WI38 (cell line): ENCODE results near the gene FIG4.

Source experiments
- H3K4me3 ChIP-seq: 2 replicates; pipeline ENCODE4 v1.5.1; 2011; ENCODE audit warnings: low read depth, mild to moderate bottlenecking, control low read depth, low read length
- CTCF ChIP-seq: IDR thresholded peaks from 2 replicates; pipeline ENCODE4 v1.5.1; 2012; ENCODE audit warnings: low read depth, mild to moderate bottlenecking, control low read depth, low read length

FIG4 gene

GRCh38 chr6:109759098-109759955 is 68.2 kb downstream of the FIG4 start:
- TF ChIP-seq CTCF = no peak
- H3K4me3 ChIP-seq = no peak overlapping the region

GRCh38 chr6:109760208-109760607 is 69.1 kb downstream of the FIG4 start:
- H3K4me3 ChIP-seq = no peak overlapping the region

DNA sequence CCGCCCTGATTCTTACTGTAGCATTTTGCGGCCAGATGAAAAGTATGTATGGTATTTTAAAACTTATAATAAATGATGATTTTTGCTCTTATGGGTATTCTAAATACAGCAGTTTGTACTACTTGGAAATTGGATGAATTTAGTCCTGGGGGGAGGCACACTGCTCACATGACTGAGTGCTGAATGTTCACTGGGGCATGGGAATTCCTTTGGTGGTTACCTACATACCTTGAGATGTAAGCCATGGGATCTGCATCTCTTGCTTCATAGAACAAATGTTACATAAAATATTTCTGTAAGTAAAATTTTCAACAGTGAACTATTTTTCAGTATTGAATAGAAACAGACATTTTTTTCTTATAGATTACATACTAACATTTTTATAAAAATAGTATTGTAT is 71.1 kb downstream of the FIG4 start:
- no peak for TF ChIP-seq CTCF
- no peak overlapping the region for H3K4me3 ChIP-seq

More at GRCh38 chr6:109760208-109760607, 69.1 kb downstream of the FIG4 start:
- no peak for TF ChIP-seq CTCF

DNA sequence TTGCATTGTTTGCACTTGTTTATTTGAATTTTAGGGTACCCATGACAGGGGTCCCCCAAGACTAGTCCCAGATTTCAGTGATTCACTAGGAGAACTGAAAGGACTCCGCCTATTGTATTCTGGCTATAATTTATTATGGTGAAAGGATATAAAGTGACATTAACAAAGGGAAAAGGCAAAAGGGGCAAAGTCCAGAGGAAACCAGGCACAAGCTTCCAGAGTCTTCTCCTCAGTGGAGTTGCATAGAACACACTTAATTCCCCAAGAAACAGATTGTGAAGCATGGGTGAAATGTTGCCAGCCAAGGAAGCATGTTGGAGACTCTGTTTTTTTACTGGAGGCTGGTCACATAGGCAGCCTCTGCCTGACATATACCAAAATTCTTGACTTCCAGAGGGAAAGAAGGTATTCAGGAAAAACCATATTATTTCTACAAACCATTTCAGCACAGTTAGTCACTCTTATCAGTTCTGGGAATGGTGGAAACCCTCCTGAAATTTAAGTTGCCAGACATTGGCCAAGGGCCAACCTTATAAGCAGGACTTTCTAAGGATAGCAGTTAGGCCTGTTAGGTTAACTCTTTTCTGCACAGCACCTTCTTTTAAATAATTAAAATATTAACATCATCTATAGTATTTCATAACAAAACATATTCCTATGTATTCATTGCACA is 71.8 kb downstream of the FIG4 start:
- TF ChIP-seq CTCF = no peak

DNA sequence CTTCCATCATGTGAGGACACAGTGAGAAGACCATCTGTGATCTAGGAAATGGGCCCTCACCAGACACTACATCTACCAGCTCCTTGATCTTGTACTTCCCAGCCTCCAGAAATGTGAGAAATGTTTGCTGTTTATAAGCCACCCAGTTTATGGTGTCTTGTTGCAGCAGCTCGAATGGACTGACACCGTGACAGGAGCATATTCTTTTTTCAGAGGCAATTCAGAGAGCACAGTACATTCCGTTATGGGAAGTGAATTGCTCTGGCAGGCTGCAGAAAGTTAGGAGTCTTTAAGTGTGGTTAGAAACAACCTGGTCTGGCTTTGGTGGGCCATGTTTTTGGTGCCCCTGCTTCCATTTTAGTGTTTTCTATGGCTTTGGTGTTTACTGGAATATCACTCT is 75.1 kb downstream of the FIG4 start:
- TF ChIP-seq CTCF = no peak
- no peak overlapping the region for H3K4me3 ChIP-seq

More for the DNA sequence above, 71.8 kb downstream of the FIG4 start:
- H3K4me3 ChIP-seq = no peak overlapping the region

DNA sequence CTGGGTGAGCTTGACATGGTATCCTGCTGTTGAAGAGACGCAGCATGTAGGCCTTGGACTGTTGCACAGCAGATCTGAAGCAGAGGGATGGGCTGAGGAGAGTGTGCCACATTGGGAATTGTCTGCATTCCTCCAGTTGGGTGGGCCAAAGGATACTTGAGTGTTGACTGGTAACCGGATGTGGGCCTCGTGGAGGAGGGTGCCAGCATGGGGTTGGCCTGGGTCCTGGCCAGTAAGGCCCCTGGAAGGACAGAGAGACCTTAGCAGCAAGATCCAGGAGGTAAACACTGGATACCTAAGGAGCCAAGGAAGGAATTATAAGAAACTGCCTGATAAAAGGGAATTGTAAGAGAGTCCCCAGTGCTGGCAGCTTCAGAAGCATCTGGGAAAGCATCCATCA is 76.9 kb downstream of the FIG4 start:
- no peak for TF ChIP-seq CTCF
- H3K4me3 ChIP-seq = no peak overlapping the region

- TF ChIP-seq CTCF = no peak
- no peak overlapping the region for H3K4me3 ChIP-seq
These were observed 77.4 kb downstream of the FIG4 start for GRCh38 chr6:109768485-109768884.
